22Rv1 (cell line): ENCODE measurements around the gene HTR2C.

ENCODE experiments used
- H3K27ac ChIP-seq: fragments of 450-650 bp; 2 replicates; pipeline ENCODE4 v1.5.1; 2017
- ZFX ChIP-seq: fragments of 450-650 bp; IDR thresholded peaks from 2 replicates; pipeline ENCODE4 v1.6.1; 2017; ENCODE audit warnings: antibody characterized with exemption, borderline replicate concordance
- TF ChIP-seq, protein P1 (sequence below): fragments of 450-650 bp; IDR thresholded peaks from 2 replicates; pipeline ENCODE4 v1.5.1; 2017; ENCODE audit warnings: mild to moderate bottlenecking

HTR2C gene

DNA sequence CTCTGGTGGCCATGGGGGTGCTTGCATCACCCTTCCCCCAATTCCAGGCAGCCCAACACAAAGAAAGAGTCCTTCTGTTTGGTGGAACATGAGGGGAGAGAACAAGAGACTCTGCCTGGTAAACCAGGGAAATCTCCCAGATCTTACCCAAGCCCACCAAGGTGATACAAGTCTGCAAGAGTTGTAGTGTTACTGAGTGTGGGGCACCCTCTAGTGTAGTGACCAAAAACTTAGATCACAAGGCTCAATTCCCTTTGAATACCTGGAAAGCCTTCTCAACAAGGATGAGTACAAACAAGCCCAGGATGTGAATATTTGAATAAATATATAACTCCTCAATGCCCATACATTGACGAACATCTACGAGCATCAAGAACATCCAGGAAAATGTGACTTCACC lies 368.8 kb downstream of the HTR2C start:
- H3K27ac ChIP-seq: no peak overlapping the region
- TF ChIP-seq, protein P1, sequence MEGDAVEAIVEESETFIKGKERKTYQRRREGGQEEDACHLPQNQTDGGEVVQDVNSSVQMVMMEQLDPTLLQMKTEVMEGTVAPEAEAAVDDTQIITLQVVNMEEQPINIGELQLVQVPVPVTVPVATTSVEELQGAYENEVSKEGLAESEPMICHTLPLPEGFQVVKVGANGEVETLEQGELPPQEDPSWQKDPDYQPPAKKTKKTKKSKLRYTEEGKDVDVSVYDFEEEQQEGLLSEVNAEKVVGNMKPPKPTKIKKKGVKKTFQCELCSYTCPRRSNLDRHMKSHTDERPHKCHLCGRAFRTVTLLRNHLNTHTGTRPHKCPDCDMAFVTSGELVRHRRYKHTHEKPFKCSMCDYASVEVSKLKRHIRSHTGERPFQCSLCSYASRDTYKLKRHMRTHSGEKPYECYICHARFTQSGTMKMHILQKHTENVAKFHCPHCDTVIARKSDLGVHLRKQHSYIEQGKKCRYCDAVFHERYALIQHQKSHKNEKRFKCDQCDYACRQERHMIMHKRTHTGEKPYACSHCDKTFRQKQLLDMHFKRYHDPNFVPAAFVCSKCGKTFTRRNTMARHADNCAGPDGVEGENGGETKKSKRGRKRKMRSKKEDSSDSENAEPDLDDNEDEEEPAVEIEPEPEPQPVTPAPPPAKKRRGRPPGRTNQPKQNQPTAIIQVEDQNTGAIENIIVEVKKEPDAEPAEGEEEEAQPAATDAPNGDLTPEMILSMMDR: no peak
- TF ChIP-seq ZFX: no peak
